KMS-11 (cell line): Measurements from ENCODE around the gene MRPL2.

Experiments
- H2AFZ ChIP-seq: fragments of 200-600 bp; sonication (generic); 2 replicates; pipeline ENCODE4 v1.6.1; 2016; ENCODE audit warnings: antibody characterized with exemption, mixed run types, low read depth
- H3K27ac ChIP-seq: fragments of 200-600 bp; sonication (generic); 2 replicates; pipeline ENCODE4 v1.6.1; 2016; ENCODE audit warnings: mild to moderate bottlenecking, mixed run types
- H3K27me3 ChIP-seq: fragments of 200-600 bp; sonication (generic); 2 replicates; pipeline ENCODE4 v1.6.1; 2017; ENCODE audit warnings: mild to moderate bottlenecking, low read depth, mixed run types, moderate library complexity; ENCODE audit not compliant: insufficient read depth
- H3K36me3 ChIP-seq: fragments of 200-600 bp; sonication (generic); 2 replicates; pipeline ENCODE4 v1.6.1; 2017; ENCODE audit warnings: mild to moderate bottlenecking, mixed run types; ENCODE audit not compliant: insufficient read depth
- H3K4me1 ChIP-seq: fragments of 200-600 bp; sonication (generic); 2 replicates; pipeline ENCODE4 v1.6.1; 2016; ENCODE audit warnings: mild to moderate bottlenecking, low read depth, mixed run types; ENCODE audit not compliant: poor library complexity, severe bottlenecking
- H3K4me2 ChIP-seq: fragments of 200-600 bp; sonication (generic); 2 replicates; pipeline ENCODE4 v1.7.0; 2016; ENCODE audit warnings: mild to moderate bottlenecking, mixed run types
- H3K4me3 ChIP-seq: fragments of 200-600 bp; sonication (generic); IDR thresholded peaks from 2 replicates; pipeline ENCODE4 v1.6.1; 2017; ENCODE audit warnings: low read depth, low read length, mixed read lengths; ENCODE audit not compliant: insufficient read depth
- H3K79me2 ChIP-seq: fragments of 200-600 bp; sonication (generic); 2 replicates; pipeline ENCODE4 v1.6.1; 2016; ENCODE audit warnings: low read depth, mixed run types; ENCODE audit not compliant: insufficient read depth
- H3K9ac ChIP-seq: fragments of 200-600 bp; sonication (generic); 2 replicates; pipeline ENCODE4 v1.6.1; 2016; ENCODE audit warnings: mild to moderate bottlenecking, mixed run types
- H4K20me1 ChIP-seq: fragments of 200-600 bp; sonication (generic); 2 replicates; pipeline ENCODE4 v1.6.1; 2016; ENCODE audit warnings: mild to moderate bottlenecking, mixed run types; ENCODE audit not compliant: insufficient read depth
- TF ChIP-seq, protein P1 (sequence below): fragments of 200-600 bp; sonication (generic); conservative IDR thresholded peaks from 2 replicates; pipeline ENCODE4 v1.6.1; 2017; ENCODE audit warnings: low read depth, mild to moderate bottlenecking, antibody characterized with exemption, low read length, moderate library complexity, mixed read lengths

Gene MRPL2

DNA sequence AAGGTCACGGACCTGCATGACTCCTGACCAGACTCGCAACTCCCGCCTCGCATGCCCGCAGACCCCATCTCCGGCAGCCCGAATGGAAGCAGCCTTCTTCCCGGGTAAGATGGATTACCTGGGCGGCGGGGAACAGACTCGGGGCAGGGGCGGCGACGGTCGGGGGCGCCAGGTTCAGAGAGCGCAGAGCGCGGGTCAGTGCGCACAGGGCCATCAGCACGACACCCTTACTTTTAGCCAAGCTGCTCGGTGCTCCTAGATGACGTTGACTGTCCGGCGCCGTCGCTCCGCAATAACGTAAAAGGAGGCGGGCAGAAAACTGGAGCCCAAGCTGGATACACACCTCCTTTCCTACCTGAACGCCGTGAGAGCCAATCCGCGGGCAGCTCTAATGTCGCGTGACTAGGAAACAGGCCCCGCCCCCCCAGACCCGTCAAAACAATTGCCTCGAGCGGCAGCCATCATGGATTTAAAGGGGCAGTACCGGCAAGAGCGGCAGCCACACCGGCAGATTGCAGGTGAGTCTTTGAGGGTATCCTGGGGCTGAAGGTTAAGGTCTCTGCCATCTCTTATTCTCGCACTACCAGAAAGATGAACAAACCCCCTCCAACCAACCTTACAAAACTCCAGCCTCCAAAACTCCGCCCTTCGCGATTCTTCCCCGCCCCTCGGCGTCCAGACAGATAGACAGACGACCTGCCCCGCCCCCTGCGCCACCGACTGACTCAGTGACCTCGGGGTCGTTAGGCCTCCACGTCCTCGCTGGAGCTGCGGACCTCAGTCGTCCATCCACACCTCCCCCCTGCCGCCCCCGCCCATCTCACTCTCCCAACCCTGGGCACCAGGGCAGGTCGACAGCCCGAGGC is at the start of gene MRPL2, which contains the start of gene KLC4:
Gene MRPL2, minus strand, starts transcription at position 267 of the 866 bp plus-strand sequence. Its CDS starts 53 bp downstream, at position 214.
Gene KLC4, plus strand, starts transcription at position 464 of the 866 bp plus-strand sequence. CDS start 1,705 bp downstream, outside the sequence.
- Histone ChIP-seq H3K36me3 (no peaks in the 10 kb centered on the region), H3K9ac (peak within 1 kb of the TSS; percentile 84; the same call in 1 of the 2 replicates), H4K20me1 (no peaks in the 10 kb centered on the region), H2AFZ (peak within 1 kb of the TSS; percentile 93), H3K4me2 (peak within 1 kb of the TSS; percentile 99), H3K27me3 (no peaks in the 10 kb centered on the region), H3K4me3 (no peak within 1 kb of the TSS), H3K4me1 (peaks cover 16% of the 10 kb centered on the region), H3K79me2 (peaks cover 13% of the 10 kb centered on the region), H3K27ac (peak within 1 kb of the TSS; percentile 7; the same call in 1 of the 2 replicates)
- TF ChIP-seq, protein P1, sequence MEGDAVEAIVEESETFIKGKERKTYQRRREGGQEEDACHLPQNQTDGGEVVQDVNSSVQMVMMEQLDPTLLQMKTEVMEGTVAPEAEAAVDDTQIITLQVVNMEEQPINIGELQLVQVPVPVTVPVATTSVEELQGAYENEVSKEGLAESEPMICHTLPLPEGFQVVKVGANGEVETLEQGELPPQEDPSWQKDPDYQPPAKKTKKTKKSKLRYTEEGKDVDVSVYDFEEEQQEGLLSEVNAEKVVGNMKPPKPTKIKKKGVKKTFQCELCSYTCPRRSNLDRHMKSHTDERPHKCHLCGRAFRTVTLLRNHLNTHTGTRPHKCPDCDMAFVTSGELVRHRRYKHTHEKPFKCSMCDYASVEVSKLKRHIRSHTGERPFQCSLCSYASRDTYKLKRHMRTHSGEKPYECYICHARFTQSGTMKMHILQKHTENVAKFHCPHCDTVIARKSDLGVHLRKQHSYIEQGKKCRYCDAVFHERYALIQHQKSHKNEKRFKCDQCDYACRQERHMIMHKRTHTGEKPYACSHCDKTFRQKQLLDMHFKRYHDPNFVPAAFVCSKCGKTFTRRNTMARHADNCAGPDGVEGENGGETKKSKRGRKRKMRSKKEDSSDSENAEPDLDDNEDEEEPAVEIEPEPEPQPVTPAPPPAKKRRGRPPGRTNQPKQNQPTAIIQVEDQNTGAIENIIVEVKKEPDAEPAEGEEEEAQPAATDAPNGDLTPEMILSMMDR, result no peak

- Histone ChIP-seq H3K27me3 (no peaks in the 10 kb centered on the region), H2AFZ (no peak overlapping the region), H3K4me2 (no peak overlapping the region), H3K4me1 (no peaks in the 10 kb centered on the region), H3K27ac (no peak overlapping the region), H3K4me3 (no peak overlapping the region), H3K79me2 (no peaks in the 10 kb centered on the region), H3K9ac (no peak overlapping the region), H4K20me1 (no peaks in the 10 kb centered on the region), H3K36me3 (no peaks in the 10 kb centered on the region)
- TF ChIP-seq, protein P1, result no peak
Observed at GRCh38 chr6:43107344-43108062, 48.3 kb upstream of the MRPL2 start.

DNA sequence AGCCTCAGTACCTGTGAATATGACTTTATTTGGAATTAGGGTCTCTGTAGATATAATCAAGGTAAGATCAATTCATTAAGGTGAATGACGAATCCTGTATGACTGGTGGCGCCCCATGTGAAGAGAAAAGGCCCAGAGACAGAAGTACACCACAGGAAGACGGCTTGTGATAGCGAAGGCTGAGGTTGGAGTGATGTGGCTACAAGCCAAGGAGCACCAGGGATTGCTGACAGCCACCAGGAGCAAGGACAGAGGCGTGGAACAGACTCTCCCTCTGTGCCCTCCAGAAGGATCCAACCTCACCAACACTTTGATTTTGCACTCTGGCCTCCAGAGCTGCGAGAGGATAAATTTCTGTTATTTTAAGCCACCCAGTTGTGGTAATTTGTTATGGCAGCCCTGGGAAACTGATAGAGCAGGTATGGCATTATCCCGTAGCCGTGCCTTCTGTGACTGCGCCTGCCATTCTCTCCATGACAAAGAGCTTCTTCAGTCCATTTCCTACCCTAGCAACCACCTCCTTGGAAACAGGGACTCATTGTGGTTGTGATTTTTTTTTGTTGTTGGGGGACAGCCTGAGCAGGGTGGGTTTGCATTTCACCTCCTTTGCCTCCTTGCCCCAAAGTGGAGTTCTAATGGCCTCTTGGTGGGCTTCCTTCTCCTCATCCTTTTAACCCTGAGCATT is 46.4 kb upstream of the MRPL2 start:
- no peaks in the 10 kb centered on the region for H3K4me1 ChIP-seq
- no peaks in the 10 kb centered on the region for H3K79me2 ChIP-seq
- H4K20me1 ChIP-seq, result no peaks in the 10 kb centered on the region
- no peaks in the 10 kb centered on the region for H3K27me3 ChIP-seq
- H3K9ac ChIP-seq, result no peak overlapping the region
- no peak overlapping the region for H2AFZ ChIP-seq
- no peak overlapping the region for H3K27ac ChIP-seq
- H3K36me3 ChIP-seq, result no peaks in the 10 kb centered on the region
- H3K4me2 ChIP-seq, result no peak overlapping the region
- H3K4me3 ChIP-seq, result no peak overlapping the region
- TF ChIP-seq, protein P1, result no peak

DNA sequence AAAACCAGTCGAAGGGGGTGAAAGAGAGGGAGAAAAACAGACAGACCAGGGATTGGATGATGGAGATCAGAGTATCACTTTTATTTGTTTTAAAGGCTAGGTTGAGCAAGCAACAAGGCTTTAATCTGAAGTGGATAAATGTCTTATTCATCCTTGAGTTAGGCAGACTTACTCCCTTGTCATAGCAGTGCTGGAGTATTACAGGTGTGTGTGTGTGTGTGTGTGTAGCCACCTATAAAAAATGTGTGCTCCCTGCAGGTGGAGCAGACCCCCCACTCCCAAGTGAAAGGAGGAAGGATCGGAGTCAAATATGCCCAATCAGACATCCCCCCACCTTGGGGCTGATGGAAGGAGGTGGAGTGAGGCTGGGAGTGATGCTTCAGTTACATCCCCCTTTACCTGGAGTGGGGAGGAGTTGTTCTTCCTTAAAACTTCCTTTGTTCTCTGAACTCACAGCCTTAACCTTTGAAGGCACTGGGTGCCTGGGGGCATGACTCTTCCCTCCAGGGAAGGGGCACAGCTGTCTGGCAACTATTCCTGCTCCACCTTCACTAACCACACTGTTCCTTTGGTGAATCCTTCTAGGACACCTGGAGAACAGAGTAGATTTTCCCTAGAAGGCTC is 44.1 kb upstream of the MRPL2 start:
- H3K79me2 ChIP-seq, result no peaks in the 10 kb centered on the region
- TF ChIP-seq, protein P1, result no peak
- H3K4me1 ChIP-seq, result no peaks in the 10 kb centered on the region
- no peak overlapping the region for H3K9ac ChIP-seq
- no peaks in the 10 kb centered on the region for H4K20me1 ChIP-seq
- H3K27me3 ChIP-seq, result no peaks in the 10 kb centered on the region
- no peak overlapping the region for H3K4me2 ChIP-seq
- no peak overlapping the region for H3K4me3 ChIP-seq
- H3K27ac ChIP-seq, result no peak overlapping the region
- H2AFZ ChIP-seq, result no peak overlapping the region
- no peaks in the 10 kb centered on the region for H3K36me3 ChIP-seq
